GM18907 (cell line): Measurements from ENCODE around the gene ZBTB21.
"Not testable (repeated sequence)": the region's sequence is repeated elsewhere in the genome, so short reads cannot be mapped to it uniquely, and the experiment has no call there.

ENCODE experiments used
- ATAC-seq: cut with Tn5 transposase; IDR thresholded peaks from one replicate; pipeline ENCODE4 v1.9.1; 2021; ENCODE audit warnings: mild to moderate bottlenecking, moderate library complexity; ENCODE audit not compliant: unreplicated experiment

ZBTB21 gene

GRCh38 chr21:41971891-41972290, 38.3 kb downstream of the ZBTB21 start:
- ATAC-seq: no peak

- no peak for ATAC-seq
Observed at GRCh38 chr21:41970751-41971653, 39.2 kb downstream of the ZBTB21 start.

GRCh38 chr21:41970106-41970391, 40.1 kb downstream of the ZBTB21 start:
- ATAC-seq: no peak

GRCh38 chr21:41967708-41968107, 42.5 kb downstream of the ZBTB21 start:
- no peak for ATAC-seq

- no peak for ATAC-seq
Observed at GRCh38 chr21:41966872-41967621, 43.1 kb downstream of the ZBTB21 start.

- no peak for ATAC-seq
Observed at GRCh38 chr21:41966041-41966833, 43.9 kb downstream of the ZBTB21 start.

- ATAC-seq: no peak
Observed at GRCh38 chr21:41965461-41966013, 44.6 kb downstream of the ZBTB21 start.

- no peak for ATAC-seq
Observed at GRCh38 chr21:41965045-41965444, 45.1 kb downstream of the ZBTB21 start.

- ATAC-seq: no peak
Observed at GRCh38 chr21:41964171-41964570, 46.0 kb downstream of the ZBTB21 start.

GRCh38 chr21:41962425-41962966, 47.7 kb downstream of the ZBTB21 start:
- ATAC-seq: no peak

GRCh38 chr21:41961753-41962152, 48.4 kb downstream of the ZBTB21 start:
- no peak for ATAC-seq

- no peak for ATAC-seq
Observed at GRCh38 chr21:41961282-41961701, 48.9 kb downstream of the ZBTB21 start.

GRCh38 chr21:41960386-41960785, 49.8 kb downstream of the ZBTB21 start:
- ATAC-seq: no peak

- not testable (repeated sequence) for ATAC-seq
Observed at GRCh38 chr21:41959697-41960096, 50.5 kb downstream of the ZBTB21 start.

GRCh38 chr21:41958886-41959563, 51.1 kb downstream of the ZBTB21 start:
- ATAC-seq: no peak

- no peak for ATAC-seq
Observed at GRCh38 chr21:41957991-41958766, 52.0 kb downstream of the ZBTB21 start.

- ATAC-seq: no peak
Observed at GRCh38 chr21:41956926-41957729, 53.0 kb downstream of the ZBTB21 start.

GRCh38 chr21:41955516-41955915, 54.6 kb downstream of the ZBTB21 start:
- no peak for ATAC-seq
